ENCODE measurements around the gene FAM171A2. TPM values are rescaled to one million over a fixed set of nuclear protein-coding genes. Genes with fewer than 3 reads are reported as not detected.
A peak's percentile ranks its signal among the peaks of the same experiment; 100 is the strongest.

The FAM171A2 gene
- total RNA-seq, 2 donors from 2014 or later = 45.7 to 51.9 TPM

- Histone ChIP-seq H3K27me3 (ENCODE audit: control insufficient read depth, insufficient read depth, low read length, poor library complexity, severe bottlenecking) (no peaks in the 10 kb centered on the region), H3K27ac (ENCODE audit: low read depth, low read length) (no peak overlapping the region), H3K4me1 (ENCODE audit: control insufficient read depth, insufficient read depth, low read length) (no peaks in the 10 kb centered on the region), H3K4me3 (ENCODE audit: low read length) (no peak overlapping the region), H3K9ac (ENCODE audit: extremely low read depth, low read length, poor library complexity, severe bottlenecking) (no peak overlapping the region), H3K9me3 (ENCODE audit: control insufficient read depth, low read length) (no peaks in the 10 kb centered on the region), H3K36me3 (ENCODE audit: control insufficient read depth, insufficient read depth, low read length) (peaks cover 51% of the 10 kb centered on the region)
- 89 to 94% methylated on average over 5 to 17 of the region's 17 CpGs for WGBS, 2 experiments (ENCODE audit: insufficient coverage in 1 of 2, insufficient read length in 1 of 2)
- H3K9me3 Mint-ChIP-seq = no peaks in the 10 kb centered on the region
- H3K27me3 Mint-ChIP-seq (ENCODE audit: insufficient read depth) = peaks cover 3% of the 10 kb centered on the region
- H3K4me3 Mint-ChIP-seq = no peak overlapping the region
- H3K4me1 Mint-ChIP-seq = peaks cover 4% of the 10 kb centered on the region
- peak; percentile 51 for DNase-seq
- peaks cover 27% of the 10 kb centered on the region for H3K36me3 Mint-ChIP-seq (ENCODE audit: low read depth)
- H3K27ac Mint-ChIP-seq = no peak overlapping the region
- TF ChIP-seq CTCF (conservative IDR thresholded peaks at IDR 0.05) = no peak
Observed at GRCh38 chr17:44355642-44356099, 8.0 kb downstream of the FAM171A2 start.

GRCh38 chr17:44354582-44355561 is 8.8 kb downstream of the FAM171A2 start:
- H3K36me3 ChIP-seq (ENCODE audit: control insufficient read depth, insufficient read depth, low read length) = peaks cover 45% of the 10 kb centered on the region
- Mint-ChIP-seq H3K27ac (no peak overlapping the region), H3K9me3 (no peaks in the 10 kb centered on the region), H3K4me3 (peak overlapping the region; percentile 38), H3K4me1 (no peaks in the 10 kb centered on the region), H3K36me3 (ENCODE audit: low read depth) (peaks cover 25% of the 10 kb centered on the region), H3K27me3 (ENCODE audit: insufficient read depth) (peaks cover 3% of the 10 kb centered on the region)
- H3K27me3 ChIP-seq (ENCODE audit: control insufficient read depth, insufficient read depth, low read length, poor library complexity, severe bottlenecking) = no peaks in the 10 kb centered on the region
- TF ChIP-seq CTCF (conservative IDR thresholded peaks at IDR 0.05) = peak; percentile 87
- no peak overlapping the region for H3K27ac ChIP-seq (ENCODE audit: low read depth, low read length)
- no peaks in the 10 kb centered on the region for H3K4me1 ChIP-seq (ENCODE audit: control insufficient read depth, insufficient read depth, low read length)
- H3K9me3 ChIP-seq (ENCODE audit: control insufficient read depth, low read length) = no peaks in the 10 kb centered on the region
- H3K9ac ChIP-seq (ENCODE audit: extremely low read depth, low read length, poor library complexity, severe bottlenecking) = no peak overlapping the region
- H3K4me3 ChIP-seq (ENCODE audit: low read length) = no peak overlapping the region
- DNase-seq = peak; percentile 96
- WGBS, 2 experiments (ENCODE audit: insufficient coverage in 1 of 2, insufficient read length in 1 of 2) = 46 to 59% methylated on average over 25 to 77 of the region's 77 CpGs

DNA sequence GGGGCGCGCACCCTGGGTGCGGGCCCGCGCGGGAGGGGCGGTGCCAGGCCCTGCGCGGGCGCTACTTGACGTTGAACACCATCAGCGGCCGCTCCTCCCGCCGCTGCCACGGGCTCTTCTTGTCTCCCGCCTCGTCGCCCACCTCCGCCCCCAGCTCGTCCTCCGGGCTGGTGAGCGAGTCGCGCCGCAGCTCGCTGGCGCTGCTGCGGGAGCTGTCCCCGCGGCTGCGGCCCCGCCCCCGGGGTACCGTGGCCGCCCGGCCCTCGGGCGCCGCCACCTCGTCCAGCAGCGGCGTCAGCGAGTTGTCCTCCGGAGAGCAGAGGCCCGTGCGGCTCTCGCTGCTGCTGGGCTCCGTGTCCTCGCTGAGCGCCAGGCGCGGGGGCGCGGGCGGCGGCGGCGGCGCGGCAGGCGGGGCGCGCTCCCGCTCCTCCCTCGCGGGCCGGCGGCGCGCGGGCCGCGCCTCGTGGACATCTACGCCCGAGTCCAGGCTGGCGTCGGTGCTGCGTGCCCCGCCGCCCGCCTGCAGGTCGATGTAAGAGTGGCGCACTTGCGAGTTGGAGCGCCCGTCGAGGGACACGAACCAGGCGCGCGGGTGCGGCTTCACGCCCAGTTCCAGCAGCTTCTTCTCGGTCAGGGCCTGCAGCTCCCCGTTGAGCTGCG is 9.9 kb downstream of the FAM171A2 start:
- peaks cover 21% of the 10 kb centered on the region for H3K36me3 Mint-ChIP-seq (ENCODE audit: low read depth)
- no peak overlapping the region for H3K9ac ChIP-seq (ENCODE audit: extremely low read depth, low read length, poor library complexity, severe bottlenecking)
- TF ChIP-seq CTCF (conservative IDR thresholded peaks at IDR 0.05) = no peak
- 32 to 44% methylated on average over 50 to 98 of the region's 98 CpGs for WGBS, 2 experiments (ENCODE audit: insufficient coverage in 1 of 2, insufficient read length in 1 of 2)
- H3K4me3 ChIP-seq (ENCODE audit: low read length) = no peak overlapping the region
- H3K4me1 Mint-ChIP-seq = no peaks in the 10 kb centered on the region
- H3K27me3 Mint-ChIP-seq (ENCODE audit: insufficient read depth) = peaks cover 3% of the 10 kb centered on the region
- H3K27ac ChIP-seq (ENCODE audit: low read depth, low read length) = no peak overlapping the region
- DNase-seq = peak; percentile 83
- H3K4me3 Mint-ChIP-seq = peak overlapping the region; percentile 38
- H3K36me3 ChIP-seq (ENCODE audit: control insufficient read depth, insufficient read depth, low read length) = peaks cover 38% of the 10 kb centered on the region
- no peaks in the 10 kb centered on the region for H3K4me1 ChIP-seq (ENCODE audit: control insufficient read depth, insufficient read depth, low read length)
- H3K9me3 ChIP-seq (ENCODE audit: control insufficient read depth, low read length) = no peaks in the 10 kb centered on the region
- H3K27ac Mint-ChIP-seq = no peak overlapping the region
- H3K27me3 ChIP-seq (ENCODE audit: control insufficient read depth, insufficient read depth, low read length, poor library complexity, severe bottlenecking) = no peaks in the 10 kb centered on the region
- no peaks in the 10 kb centered on the region for H3K9me3 Mint-ChIP-seq

Data from endodermal cell (in vitro differentiated cells).